GM12873 (cell line): ENCODE measurements around the gene UFSP1.

Experiments
- TF ChIP-seq, protein P1 (sequence below): IDR thresholded peaks from 2 replicates; pipeline ENCODE4 v1.5.1; 2012; ENCODE audit warnings: low read depth, mild to moderate bottlenecking, moderate library complexity, low read length, control low read depth; ENCODE audit not compliant: insufficient read depth; ENCODE audit errors: missing control alignments

The UFSP1 gene

DNA sequence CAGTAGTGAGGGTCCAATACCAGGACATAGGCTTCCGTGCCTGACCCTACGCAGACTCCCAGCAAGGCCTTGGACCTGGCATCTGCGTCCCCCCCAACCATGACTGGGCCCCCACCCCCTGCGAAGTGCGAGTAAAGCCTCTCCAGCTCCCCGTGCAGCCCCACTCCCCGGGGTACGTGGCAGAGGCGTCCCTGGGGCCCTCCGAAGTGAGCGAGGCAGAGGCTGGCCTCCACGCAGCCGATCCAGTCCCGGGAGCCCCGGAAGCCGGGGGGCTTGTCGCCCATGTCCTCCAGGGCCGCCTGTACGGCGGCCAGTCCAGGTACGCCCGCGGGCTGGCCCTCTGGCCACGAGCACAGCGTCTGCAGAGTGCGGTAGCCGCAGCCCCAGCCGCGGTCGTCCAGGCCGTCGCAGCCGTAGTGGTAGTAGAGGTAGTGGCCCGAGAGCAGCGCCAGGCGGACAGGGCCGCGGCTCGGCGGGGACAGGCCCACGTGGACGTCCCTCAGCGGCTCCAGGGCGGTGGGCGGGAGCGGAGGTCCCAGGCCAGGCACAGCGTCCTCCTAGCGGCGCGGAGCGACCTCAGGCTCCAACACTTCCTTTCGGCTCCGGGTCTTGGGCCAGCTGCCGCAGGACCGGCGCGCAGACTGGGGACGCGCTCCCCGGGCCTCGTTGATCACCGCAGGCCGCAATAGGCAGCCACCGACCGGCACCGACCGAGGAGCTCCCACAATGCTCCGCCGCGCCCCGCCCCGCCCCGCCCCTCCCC is at the start of gene UFSP1:
TSS of gene UFSP1 (minus strand) at position 728 of the 763 bp plus-strand sequence. CDS start at position 284, 444 bp downstream.
- TF ChIP-seq, protein P1, sequence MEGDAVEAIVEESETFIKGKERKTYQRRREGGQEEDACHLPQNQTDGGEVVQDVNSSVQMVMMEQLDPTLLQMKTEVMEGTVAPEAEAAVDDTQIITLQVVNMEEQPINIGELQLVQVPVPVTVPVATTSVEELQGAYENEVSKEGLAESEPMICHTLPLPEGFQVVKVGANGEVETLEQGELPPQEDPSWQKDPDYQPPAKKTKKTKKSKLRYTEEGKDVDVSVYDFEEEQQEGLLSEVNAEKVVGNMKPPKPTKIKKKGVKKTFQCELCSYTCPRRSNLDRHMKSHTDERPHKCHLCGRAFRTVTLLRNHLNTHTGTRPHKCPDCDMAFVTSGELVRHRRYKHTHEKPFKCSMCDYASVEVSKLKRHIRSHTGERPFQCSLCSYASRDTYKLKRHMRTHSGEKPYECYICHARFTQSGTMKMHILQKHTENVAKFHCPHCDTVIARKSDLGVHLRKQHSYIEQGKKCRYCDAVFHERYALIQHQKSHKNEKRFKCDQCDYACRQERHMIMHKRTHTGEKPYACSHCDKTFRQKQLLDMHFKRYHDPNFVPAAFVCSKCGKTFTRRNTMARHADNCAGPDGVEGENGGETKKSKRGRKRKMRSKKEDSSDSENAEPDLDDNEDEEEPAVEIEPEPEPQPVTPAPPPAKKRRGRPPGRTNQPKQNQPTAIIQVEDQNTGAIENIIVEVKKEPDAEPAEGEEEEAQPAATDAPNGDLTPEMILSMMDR, result no peak

DNA sequence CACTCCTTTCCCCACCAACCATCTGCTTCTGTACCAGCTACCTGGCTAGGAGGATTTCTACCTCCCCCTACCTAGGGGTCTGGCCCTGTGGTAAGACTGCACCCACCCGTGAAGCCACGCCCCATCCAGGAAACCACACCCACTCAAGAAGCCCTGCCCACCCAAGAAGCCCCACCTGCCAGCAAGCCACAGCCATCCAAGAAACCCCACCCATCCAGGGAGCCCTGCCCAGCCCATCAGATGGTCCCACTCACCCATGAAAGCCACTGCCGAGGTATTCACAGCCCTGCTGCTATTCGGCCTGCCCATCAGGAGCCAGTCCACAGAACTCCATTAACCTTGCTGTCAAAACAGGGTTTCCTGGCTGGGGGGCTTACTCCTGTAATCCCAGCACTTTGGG is 44.2 kb upstream of the UFSP1 start:
- TF ChIP-seq, protein P1, result no peak

DNA sequence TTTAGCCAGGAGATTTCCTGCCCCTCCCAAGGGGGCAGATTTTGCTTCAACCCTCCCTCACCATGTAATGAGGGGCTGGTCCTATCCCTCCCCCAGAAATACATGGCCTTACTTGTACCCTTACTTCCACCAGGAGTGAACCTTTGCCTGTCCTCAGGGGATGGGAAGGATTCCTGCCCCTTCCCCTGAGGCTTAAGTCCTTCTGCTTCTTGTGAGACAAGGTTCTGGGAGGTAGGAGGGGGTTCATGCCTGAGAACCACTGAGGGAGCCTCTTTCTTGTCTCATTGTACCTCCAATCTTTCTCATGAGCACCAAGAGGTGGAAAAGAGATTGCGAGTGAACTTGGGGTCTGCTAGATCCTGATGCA is 40.3 kb upstream of the UFSP1 start:
- TF ChIP-seq, protein P1, result no peak

DNA sequence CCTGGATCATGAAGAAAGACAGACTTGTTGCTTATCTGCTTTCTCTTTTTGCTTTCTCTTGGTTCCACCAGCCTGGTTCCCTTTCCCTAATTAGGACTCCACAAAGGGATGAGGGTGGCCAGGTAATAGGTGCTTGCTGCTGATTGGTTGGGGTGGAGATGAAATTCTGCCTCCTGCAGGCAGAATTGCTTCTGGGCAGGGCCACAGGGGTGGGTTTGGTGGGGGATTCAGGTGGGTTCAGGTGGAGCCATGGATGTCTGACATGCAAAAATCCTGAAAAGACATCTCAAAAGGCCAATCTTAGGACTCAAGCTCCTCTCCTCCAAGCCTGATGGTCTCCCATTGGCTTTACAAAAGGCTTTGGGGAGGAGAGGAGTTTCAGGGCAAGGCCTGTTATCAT is 31.5 kb upstream of the UFSP1 start:
- TF ChIP-seq, protein P1, result no peak

GRCh38 chr7:100914879-100915447 is 25.4 kb upstream of the UFSP1 start:
- TF ChIP-seq, protein P1, result no peak

GRCh38 chr7:100914208-100914878 is 24.8 kb upstream of the UFSP1 start:
- TF ChIP-seq, protein P1, result no peak

GRCh38 chr7:100911484-100911883 is 22.0 kb upstream of the UFSP1 start:
- TF ChIP-seq, protein P1, result no peak
